Nephron (organoid): ENCODE data around the gene RELT.

Experiments
- H3K27ac Mint-ChIP-seq, 3 experiments: 2 replicates each; pipeline ENCODE4 v1.8.0; 2020; ENCODE audit warnings: mixed read lengths in 3 of 3, mild to moderate bottlenecking in 2 of 3, moderate library complexity in 1 of 3
- H3K27me3 Mint-ChIP-seq: 2 replicates; pipeline ENCODE4 v1.8.0; 2021; ENCODE audit warnings: low read depth, mild to moderate bottlenecking, moderate library complexity, mixed read lengths
- H3K36me3 Mint-ChIP-seq: 2 replicates; pipeline ENCODE4 v1.8.0; 2020; ENCODE audit warnings: low read depth, mixed read lengths
- H3K4me1 Mint-ChIP-seq: 2 replicates; pipeline ENCODE4 v1.8.0; 2020; ENCODE audit warnings: mixed read lengths
- H3K4me3 Mint-ChIP-seq, 3 experiments: 2 replicates each; pipeline ENCODE4 v1.8.0; 2020; ENCODE audit warnings: mild to moderate bottlenecking in 3 of 3, mixed read lengths in 3 of 3, moderate library complexity in 2 of 3
- H3K9me3 Mint-ChIP-seq: 2 replicates; pipeline ENCODE4 v1.8.0; 2020; ENCODE audit warnings: mixed read lengths
- CTCF ChIP-seq, 3 experiments: fragments of 200-600 bp; sonication (generic); IDR thresholded peaks; one replicate each; pipeline ENCODE4 v1.5.0; 2021; ENCODE audit warnings: antibody characterized with exemption in 3 of 3; ENCODE audit not compliant: unreplicated experiment in 3 of 3

RELT gene

GRCh38 chr11:73405146-73405510, 28.9 kb downstream of the RELT start:
- no peak for TF ChIP-seq CTCF (IDR thresholded peaks at IDR 0.05; ENCODE audit: unreplicated experiment in 3 of 3)
- H3K9me3 Mint-ChIP-seq: no peaks in the 10 kb centered on the region

GRCh38 chr11:73406131-73406530, 29.9 kb downstream of the RELT start:
- Mint-ChIP-seq H3K4me1 (peaks cover 12% of the 10 kb centered on the region), H3K27ac (no peak overlapping the region), H3K9me3 (no peaks in the 10 kb centered on the region), H3K27me3 (no peaks in the 10 kb centered on the region), H3K36me3 (peaks cover 45% of the 10 kb centered on the region), H3K4me3 (no peak overlapping the region)
- TF ChIP-seq CTCF (IDR thresholded peaks at IDR 0.05; ENCODE audit: unreplicated experiment in 3 of 3): no peak

More at GRCh38 chr11:73405146-73405510, 28.9 kb downstream of the RELT start:
- H3K27ac Mint-ChIP-seq: no peak overlapping the region
- peaks cover 20% of the 10 kb centered on the region for H3K4me1 Mint-ChIP-seq
- no peak overlapping the region for H3K4me3 Mint-ChIP-seq
- peaks cover 37% of the 10 kb centered on the region for H3K36me3 Mint-ChIP-seq
- H3K27me3 Mint-ChIP-seq: no peaks in the 10 kb centered on the region

GRCh38 chr11:73406619-73407018, 30.4 kb downstream of the RELT start:
- H3K9me3 Mint-ChIP-seq: no peaks in the 10 kb centered on the region
- no peak overlapping the region for H3K27ac Mint-ChIP-seq
- peaks cover 10% of the 10 kb centered on the region for H3K4me1 Mint-ChIP-seq
- H3K4me3 Mint-ChIP-seq: no peak overlapping the region
- no peak for TF ChIP-seq CTCF (IDR thresholded peaks at IDR 0.05; ENCODE audit: unreplicated experiment in 3 of 3)
- H3K27me3 Mint-ChIP-seq: no peaks in the 10 kb centered on the region
- peaks cover 46% of the 10 kb centered on the region for H3K36me3 Mint-ChIP-seq

GRCh38 chr11:73409431-73409830, 33.2 kb downstream of the RELT start:
- no peak overlapping the region for H3K4me3 Mint-ChIP-seq
- H3K27me3 Mint-ChIP-seq: no peaks in the 10 kb centered on the region
- no peak for TF ChIP-seq CTCF (IDR thresholded peaks at IDR 0.05; ENCODE audit: unreplicated experiment in 3 of 3)
- peaks cover 49% of the 10 kb centered on the region for H3K36me3 Mint-ChIP-seq
- no peak overlapping the region for H3K27ac Mint-ChIP-seq
- H3K4me1 Mint-ChIP-seq: peaks cover 4% of the 10 kb centered on the region
- no peaks in the 10 kb centered on the region for H3K9me3 Mint-ChIP-seq

GRCh38 chr11:73410627-73411026, 34.4 kb downstream of the RELT start:
- H3K4me3 Mint-ChIP-seq: no peak overlapping the region
- peaks cover 5% of the 10 kb centered on the region for H3K4me1 Mint-ChIP-seq
- H3K27me3 Mint-ChIP-seq: no peaks in the 10 kb centered on the region
- H3K27ac Mint-ChIP-seq: no peak overlapping the region
- peaks cover 46% of the 10 kb centered on the region for H3K36me3 Mint-ChIP-seq
- TF ChIP-seq CTCF (IDR thresholded peaks at IDR 0.05; ENCODE audit: unreplicated experiment in 3 of 3): no peak
- H3K9me3 Mint-ChIP-seq: no peaks in the 10 kb centered on the region

- Mint-ChIP-seq H3K27ac (no peak overlapping the region), H3K4me3 (no peak overlapping the region), H3K27me3 (no peaks in the 10 kb centered on the region), H3K9me3 (no peaks in the 10 kb centered on the region), H3K4me1 (peaks cover 5% of the 10 kb centered on the region), H3K36me3 (peaks cover 46% of the 10 kb centered on the region)
- no peak for TF ChIP-seq CTCF (IDR thresholded peaks at IDR 0.05; ENCODE audit: unreplicated experiment in 3 of 3)
Observed at GRCh38 chr11:73411031-73411430, 34.8 kb downstream of the RELT start.
